A673 (cell line): ENCODE measurements around the gene PROX2. TPM values are rescaled to one million over a fixed set of nuclear protein-coding genes. Genes with fewer than 3 reads are reported as not detected.
A peak's percentile ranks its signal among the peaks of the same experiment; 100 is the strongest.

ENCODE experiments used
- BruUV-seq: library from RNA; stranded (reverse); fragments of 400-500 nt; replicated peaks from 2 replicates; lab custom pipeline; 2021; lab: Mats Ljungman, UMichigan
- CTCF ChIA-PET: fragments of 300-600 bp; sonication (Branson Sonifier 250); formaldehyde crosslinking; loops from one replicate; lab custom pipeline; 2022; ENCODE audit warnings: antibody characterized with exemption; lab: Charles Lee
- POLR2A ChIA-PET: fragments of 300-600 bp; sonication (Branson Sonifier 250); formaldehyde crosslinking; loops from one replicate; lab custom pipeline; 2022; ENCODE audit warnings: antibody characterized with exemption; ENCODE audit not compliant: low non-redundant PET; lab: Charles Lee
- DNase-seq: peaks from one replicate; pipeline ENCODE4 v3.0.0-alpha.2; 2015; ENCODE audit warnings: low spot score
- H3K27ac ChIP-seq: fragments of 200-600 bp; sonication (generic); 2 replicates; pipeline ENCODE4 v1.5.1; 2016; ENCODE audit warnings: mixed run types, low read depth, mild to moderate bottlenecking, mixed read lengths, antibody characterized with exemption, low read length; ENCODE audit not compliant: poor library complexity, severe bottlenecking
- H3K27me3 ChIP-seq: fragments of 200-600 bp; sonication (generic); replicated peaks from 2 replicates; pipeline ENCODE4 v1.6.1; 2017; ENCODE audit warnings: mixed run types, low read depth, mild to moderate bottlenecking, mixed read lengths, antibody characterized with exemption, low read length; ENCODE audit not compliant: insufficient read depth, poor library complexity
- H3K36me3 ChIP-seq: fragments of 200-600 bp; sonication (generic); 2 replicates; pipeline ENCODE4 v1.6.1; 2016; ENCODE audit warnings: mixed run types, mild to moderate bottlenecking, mixed read lengths, antibody characterized with exemption, low read length; ENCODE audit not compliant: insufficient read depth, poor library complexity, severe bottlenecking
- H3K4me1 ChIP-seq: fragments of 200-600 bp; sonication (generic); 2 replicates; pipeline ENCODE4 v1.6.1; 2017; ENCODE audit warnings: mixed run types, mild to moderate bottlenecking, mixed read lengths, antibody characterized with exemption, low read length; ENCODE audit not compliant: insufficient read depth, poor library complexity, severe bottlenecking
- H3K4me3 ChIP-seq: fragments of 200-600 bp; sonication (generic); 2 replicates; pipeline ENCODE4 v1.5.1; 2016; ENCODE audit warnings: low read depth, mixed run types, mild to moderate bottlenecking, mixed read lengths, low read length; ENCODE audit not compliant: poor library complexity, severe bottlenecking
- H3K9me3 ChIP-seq: fragments of 200-600 bp; sonication (generic); 2 replicates; pipeline ENCODE4 v1.6.1; 2016; ENCODE audit warnings: mixed run types, low read depth, mild to moderate bottlenecking, mixed read lengths, antibody characterized with exemption, low read length; ENCODE audit not compliant: poor library complexity, severe bottlenecking
- CTCF ChIP-seq: fragments of 300-800, 200-600 bp; sonication (generic); conservative IDR thresholded peaks from 2 replicates; pipeline ENCODE4 v1.5.1; 2017; ENCODE audit warnings: low read depth, mild to moderate bottlenecking, antibody characterized with exemption, low read length, moderate library complexity, mixed read lengths
- EZH2 ChIP-seq: fragments of 200-600 bp; sonication (generic); IDR thresholded peaks from 2 replicates; pipeline ENCODE4 v1.6.1; 2017; ENCODE audit warnings: borderline replicate concordance, low read depth, mild to moderate bottlenecking, mixed read lengths, antibody characterized with exemption, low read length; ENCODE audit not compliant: poor library complexity, severe bottlenecking
- intact Hi-C: fragments of 100-400 bp; cut with micrococcal nuclease; formaldehyde crosslinking; loops from one replicate; pipeline ENCODE4 v1.10.0; 2022; ENCODE audit not compliant: unreplicated experiment
- total RNA-seq: library from RNA; stranded (reverse); gene quantifications from 2 replicates; pipeline ENCODE4 v1.2.3, GENCODE V29; 2021

PROX2 gene
- total RNA-seq, 1 experiment from 2014 or later, result not detected

- Histone ChIP-seq H3K4me1 (peaks cover 4% of the 10 kb centered on the region), H3K4me3 (no peak overlapping the region), H3K27ac (no peak overlapping the region), H3K36me3 (no peaks in the 10 kb centered on the region), H3K27me3 (no peaks in the 10 kb centered on the region), H3K9me3 (no peaks in the 10 kb centered on the region)
- no peak for TF ChIP-seq EZH2
- TF ChIP-seq CTCF, result no peak
- POLR2A ChIA-PET, result no interaction called here
- intact Hi-C loops, result loop anchor here (1.0 to 5.0 kb wide), 3 partner anchors 44 to 441 kb away; no protein-coding TSS in a partner anchor
- no TSS peak for BruUV-seq
- DNase-seq, result no peak
- CTCF ChIA-PET, result interaction anchor here (0.7 to 2.2 kb wide), 3 partner anchors 12 to 31 kb away, joined by 5 to 16 read pairs (median 8); no protein-coding TSS in a partner anchor
These were observed 14.2 kb downstream of the PROX2 start for GRCh38 chr14:74861734-74862090.

GRCh38 chr14:74860899-74861733, 14.8 kb downstream of the PROX2 start:
- Histone ChIP-seq H3K9me3 (no peaks in the 10 kb centered on the region), H3K36me3 (no peaks in the 10 kb centered on the region), H3K4me1 (peaks cover 4% of the 10 kb centered on the region), H3K4me3 (no peak overlapping the region), H3K27ac (no peak overlapping the region), H3K27me3 (no peaks in the 10 kb centered on the region)
- no TSS peak for BruUV-seq
- TF ChIP-seq EZH2, result no peak
- peak; percentile 89 for TF ChIP-seq CTCF
- peak; percentile 90 for DNase-seq
- intact Hi-C loops, result loop anchor here (1.0 to 5.0 kb wide), 3 partner anchors 44 to 441 kb away; no protein-coding TSS in a partner anchor
- ChIA-PET POLR2A (no interaction called here), CTCF (interaction anchor here (0.5 to 2.2 kb wide), 19 partner anchors 8 to 1795 kb away, joined by 3 to 26 read pairs (median 4); partner anchors contain the start of gene RPS6KL1)

- intact Hi-C loops, result loop anchor here (5.0 kb wide), 2 partner anchors 227 to 442 kb away; no protein-coding TSS in a partner anchor
- ChIA-PET POLR2A (no interaction called here), CTCF (interaction anchor here (0.6 to 2.2 kb wide), 9 partner anchors 19 to 438 kb away, joined by 3 to 26 read pairs (median 4); no protein-coding TSS in a partner anchor)
- Histone ChIP-seq H3K27ac (no peak overlapping the region), H3K4me3 (no peak overlapping the region), H3K27me3 (no peaks in the 10 kb centered on the region), H3K36me3 (no peaks in the 10 kb centered on the region), H3K9me3 (no peaks in the 10 kb centered on the region), H3K4me1 (peaks cover 4% of the 10 kb centered on the region)
- no TSS peak for BruUV-seq
- DNase-seq, result no peak
- TF ChIP-seq CTCF (no peak), EZH2 (no peak)
These were observed 16.0 kb downstream of the PROX2 start for GRCh38 chr14:74859757-74860552.
